Lung microvascular endothelial cell (primary cell): Measurements from ENCODE around the gene SH3GL2. TPM values are rescaled to one million over a fixed set of nuclear protein-coding genes. Genes with fewer than 3 reads are reported as not detected.
A peak's percentile ranks its signal among the peaks of the same experiment; 100 is the strongest.

Experiments used
- DNase-seq, 2 donors: peaks; one replicate each; pipeline versions ENCODE4 v3.0.0 to v3.0.0-alpha.2; 2010; ENCODE audit warnings: low read depth in 2 of 2
- total RNA-seq: library from RNA; depleted of rRNA; stranded (reverse); fragments of >200 nt; gene quantifications from 2 replicates; pipeline ENCODE4 v1.2.1, GENCODE V29; 2014

Gene SH3GL2
- total RNA-seq, 1 donor from 2014 or later: not detected

DNA sequence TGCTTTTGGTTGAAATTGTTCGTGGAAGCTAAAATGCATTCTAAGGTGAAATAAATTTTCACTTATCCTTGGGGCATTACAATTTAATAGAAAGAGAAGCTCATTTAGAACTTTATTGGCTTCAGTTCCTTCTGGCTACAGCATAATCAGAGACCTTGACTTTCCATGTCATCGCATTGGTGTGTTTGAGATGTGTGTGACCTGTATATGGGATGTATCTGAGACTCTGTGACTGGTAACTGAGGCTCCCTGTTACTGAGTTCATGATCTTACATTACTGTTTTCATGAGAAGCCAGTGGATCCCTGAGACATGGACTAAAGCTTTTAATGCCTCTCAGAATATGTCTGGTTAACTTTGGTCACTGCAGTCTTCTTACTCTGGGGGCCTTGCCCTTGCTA, 32.5 kb downstream of the SH3GL2 start:
- DNase-seq: no peak

DNA sequence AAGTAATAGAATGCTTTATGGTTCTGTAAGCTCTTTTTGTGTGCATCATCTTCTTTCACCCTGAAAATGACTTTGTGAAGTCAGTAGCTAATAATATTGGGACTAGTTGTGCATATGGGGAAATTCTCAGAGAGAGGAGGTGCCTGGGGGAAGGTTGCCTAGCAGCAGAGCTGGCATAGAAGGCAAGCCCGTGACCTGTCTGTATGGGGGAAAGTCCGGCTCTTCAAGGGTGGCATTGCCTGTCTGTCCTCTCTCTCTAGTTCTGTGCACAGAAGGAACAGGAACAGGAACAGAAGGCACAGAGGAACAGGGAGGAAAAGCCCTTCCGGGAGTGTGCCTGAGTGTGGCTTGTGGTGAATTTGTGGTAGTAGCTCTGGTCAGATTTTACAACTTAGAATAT, 33.1 kb downstream of the SH3GL2 start:
- DNase-seq: no peak

DNA sequence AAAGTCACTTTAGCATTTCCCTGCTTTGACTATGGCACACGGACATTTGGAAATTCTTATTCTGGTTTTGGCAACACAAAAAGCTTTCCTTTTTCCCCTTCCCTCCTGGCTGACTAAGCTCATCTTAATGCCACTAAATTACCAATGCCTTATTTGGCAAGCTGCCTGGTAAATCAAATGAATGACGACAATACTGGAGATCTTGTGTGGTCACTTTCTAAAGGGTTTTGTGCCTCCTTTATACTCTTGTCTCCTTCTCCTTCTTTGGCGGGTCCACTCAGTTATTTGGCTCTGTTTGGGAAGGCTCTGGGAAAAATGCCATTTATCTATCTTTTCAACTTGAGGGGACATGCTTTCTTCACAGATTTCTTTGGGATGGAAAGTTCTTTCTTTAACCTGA, 34.9 kb downstream of the SH3GL2 start:
- DNase-seq: peak in 1 of 2 donors; percentile 60

DNA sequence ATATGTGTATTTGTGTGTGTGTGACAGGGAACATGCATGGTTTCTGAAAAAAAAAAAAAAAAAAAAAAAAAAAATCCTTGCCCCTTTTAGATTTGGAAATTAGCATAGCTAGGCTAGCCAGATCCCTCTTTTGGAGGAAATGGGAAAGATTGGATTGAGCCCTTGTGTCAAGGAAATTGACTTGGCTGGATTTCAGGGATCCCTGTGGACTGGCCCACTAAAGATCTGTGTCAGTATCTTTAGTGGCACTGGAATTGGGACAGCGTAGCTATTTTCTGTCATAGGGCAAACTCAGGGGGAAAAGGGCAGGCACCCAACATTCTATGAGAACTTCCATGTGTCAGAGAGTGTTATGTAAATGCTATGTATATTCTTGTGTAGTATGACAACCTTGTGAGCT, 35.4 kb downstream of the SH3GL2 start:
- no peak for DNase-seq

DNA sequence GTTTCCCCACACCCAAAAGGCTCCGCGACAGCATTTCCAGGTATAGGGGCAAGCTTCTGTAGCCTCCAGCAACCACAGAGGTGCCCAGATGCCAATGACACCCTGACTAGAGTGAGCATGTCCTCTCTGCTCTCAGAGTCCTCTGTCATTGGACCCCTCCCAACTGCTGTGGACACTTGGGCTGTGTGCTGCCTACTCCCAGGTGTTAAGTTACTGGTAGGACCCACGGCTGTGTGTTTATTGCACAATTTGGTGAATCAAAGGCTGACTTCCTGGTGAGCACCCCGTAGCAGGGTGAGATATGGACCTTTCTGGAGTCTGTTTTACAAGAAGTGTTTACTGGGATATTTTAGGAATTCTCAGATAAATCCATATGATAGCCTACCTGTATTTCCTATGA, 36.0 kb downstream of the SH3GL2 start:
- no peak for DNase-seq

DNA sequence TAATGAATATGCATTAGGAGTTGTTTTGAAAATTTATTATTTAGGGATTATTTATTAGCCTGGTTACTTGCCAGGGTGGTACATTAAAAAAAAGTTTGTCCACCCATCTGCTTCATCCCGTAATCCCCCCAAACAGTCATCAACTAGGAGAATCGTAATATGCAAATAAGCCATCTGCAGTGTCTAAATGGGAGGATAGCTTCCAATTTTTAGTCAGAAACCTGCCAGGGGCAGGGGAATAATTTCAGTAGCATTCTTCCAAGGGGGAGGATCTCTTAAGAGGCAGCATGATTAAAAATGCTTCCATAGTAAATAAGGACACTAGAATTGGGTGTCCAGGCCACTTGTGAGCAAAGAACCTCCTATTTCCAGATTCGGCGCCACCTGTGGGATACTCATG, 43.3 kb downstream of the SH3GL2 start:
- no peak for DNase-seq

DNA sequence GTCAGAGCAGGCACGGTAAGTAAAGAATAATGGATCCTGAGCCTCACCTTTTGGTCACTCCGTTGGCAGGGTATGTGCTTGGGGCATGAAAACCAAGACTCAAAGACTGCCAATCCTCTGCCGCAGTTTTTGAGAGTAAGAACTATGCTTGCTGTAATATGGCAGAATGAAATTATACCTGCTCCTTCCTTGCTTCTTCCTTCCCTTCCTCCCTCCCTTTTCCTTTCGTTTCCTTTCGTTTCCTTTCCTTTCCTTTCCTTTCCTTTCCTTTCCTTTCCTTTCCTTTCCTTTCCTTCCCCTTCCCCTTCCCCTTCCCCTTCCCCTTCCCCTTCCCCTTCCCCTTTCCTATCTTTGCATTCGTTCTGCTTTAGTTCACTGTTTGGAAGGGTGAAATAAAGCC, 43.9 kb downstream of the SH3GL2 start:
- DNase-seq: no peak

DNA sequence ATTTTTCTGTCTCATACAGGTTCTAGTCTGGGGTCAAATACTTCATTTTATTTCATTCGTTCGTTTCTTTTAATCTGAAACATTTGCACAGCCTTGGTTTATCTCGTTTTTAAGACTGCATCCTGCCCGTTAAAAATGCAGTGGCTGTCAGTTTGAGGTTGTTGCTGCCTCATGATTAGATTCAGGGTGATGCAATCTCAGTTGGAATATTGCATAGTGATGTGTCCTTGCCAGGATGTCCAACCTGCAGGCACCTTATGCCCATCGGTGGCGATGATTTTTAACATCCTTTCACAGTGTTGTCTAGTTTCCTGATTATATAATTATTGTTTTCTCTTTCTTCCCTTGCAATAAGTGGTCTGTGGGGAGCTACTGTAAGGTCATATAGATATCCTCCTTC, 45.1 kb downstream of the SH3GL2 start:
- no peak for DNase-seq

DNA sequence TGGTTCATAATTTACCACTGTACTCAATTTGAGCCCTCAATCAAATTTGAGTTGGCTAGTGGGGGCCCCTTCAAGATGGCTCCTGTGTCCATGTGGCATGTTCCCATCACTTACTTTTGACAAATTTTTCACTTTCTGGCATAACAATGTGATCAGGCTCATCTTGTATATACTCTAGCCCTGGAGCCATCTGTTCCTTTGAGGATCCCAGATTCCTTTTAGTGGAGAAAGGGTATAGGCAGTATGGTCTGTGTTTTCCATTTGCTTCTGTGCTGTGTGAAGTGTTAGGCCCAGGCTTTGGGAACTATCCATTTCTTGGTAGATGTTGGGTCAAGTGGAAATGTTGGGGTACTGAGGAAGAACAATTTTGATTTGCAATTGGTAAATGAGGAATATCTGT, 45.7 kb downstream of the SH3GL2 start:
- DNase-seq: no peak

DNA sequence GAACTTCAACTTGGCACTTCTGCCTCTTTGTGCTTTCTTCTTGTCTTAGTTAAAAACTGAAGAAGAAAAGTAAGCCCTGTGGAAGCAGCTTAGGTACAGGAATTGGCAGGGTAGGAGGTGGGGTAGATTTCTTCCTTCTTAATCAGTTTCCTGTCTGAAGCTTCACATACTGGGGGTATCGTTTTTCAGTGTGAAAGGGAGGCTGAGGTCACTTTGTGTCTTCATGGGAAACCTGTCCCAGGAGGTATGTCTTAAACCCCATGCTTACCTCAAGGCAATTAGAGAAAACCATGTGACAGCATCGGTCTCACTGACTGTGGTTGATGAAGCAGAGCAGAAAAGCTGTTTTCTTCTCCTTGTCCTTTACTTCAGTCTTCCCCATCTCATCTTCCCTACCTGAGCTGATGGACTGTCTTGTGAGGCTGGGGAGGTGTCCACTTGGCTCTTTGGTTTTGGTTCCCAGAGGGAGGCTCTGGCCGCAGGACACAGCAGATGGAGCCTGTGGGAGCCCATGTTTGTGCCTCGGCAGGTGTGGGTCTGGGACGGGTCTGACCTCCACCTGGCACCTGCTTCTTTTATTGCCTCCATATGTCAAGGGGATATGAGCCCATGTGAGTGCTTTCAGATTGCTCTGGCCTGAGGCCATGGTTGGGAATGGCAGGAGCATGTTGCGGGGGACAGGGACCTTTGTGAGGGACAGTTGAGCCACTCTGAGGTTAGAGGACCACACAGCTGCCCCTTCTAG, 47.0 kb downstream of the SH3GL2 start:
- peak in 1 of 2 donors; percentile 14 for DNase-seq

DNA sequence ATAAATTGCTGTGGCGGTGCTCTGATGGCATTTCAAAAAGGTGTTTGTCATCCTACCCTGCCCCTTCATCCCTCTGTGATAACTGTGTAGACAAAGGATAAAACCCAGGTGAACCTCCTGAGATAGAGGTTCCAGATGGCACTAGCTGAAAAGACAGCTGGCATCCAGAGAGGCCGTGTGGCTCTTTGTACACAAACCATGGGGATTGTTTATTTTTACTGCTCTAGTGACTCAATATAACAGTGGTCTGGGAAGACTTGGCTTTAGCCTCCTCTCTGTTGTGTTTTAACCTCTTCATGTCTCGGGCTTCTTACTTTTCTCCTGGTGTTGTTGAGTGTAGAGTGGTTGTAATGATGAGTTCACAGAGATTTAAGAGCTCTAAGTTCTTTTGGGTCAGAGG, 48.8 kb downstream of the SH3GL2 start:
- peak in 1 of 2 donors; percentile 17 for DNase-seq

DNA sequence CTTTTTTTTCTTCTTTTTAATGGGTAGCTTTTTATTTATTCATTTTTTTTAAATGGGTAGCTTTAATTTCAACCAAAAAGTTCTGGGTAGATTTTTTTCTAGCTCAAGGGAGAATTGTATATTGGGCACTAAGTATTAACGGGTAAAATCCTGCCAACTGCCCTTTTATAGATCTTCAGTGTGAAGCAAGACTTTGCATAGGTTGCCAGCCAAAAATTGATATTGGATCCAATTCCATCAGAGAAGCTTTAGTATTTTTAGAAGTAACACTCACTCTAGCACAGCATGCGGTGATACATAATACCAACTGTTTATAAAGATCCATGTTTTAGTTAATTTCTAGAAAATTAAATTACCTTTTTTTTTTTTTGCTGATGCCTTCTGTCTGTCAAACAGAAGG, 49.8 kb downstream of the SH3GL2 start:
- DNase-seq: no peak

DNA sequence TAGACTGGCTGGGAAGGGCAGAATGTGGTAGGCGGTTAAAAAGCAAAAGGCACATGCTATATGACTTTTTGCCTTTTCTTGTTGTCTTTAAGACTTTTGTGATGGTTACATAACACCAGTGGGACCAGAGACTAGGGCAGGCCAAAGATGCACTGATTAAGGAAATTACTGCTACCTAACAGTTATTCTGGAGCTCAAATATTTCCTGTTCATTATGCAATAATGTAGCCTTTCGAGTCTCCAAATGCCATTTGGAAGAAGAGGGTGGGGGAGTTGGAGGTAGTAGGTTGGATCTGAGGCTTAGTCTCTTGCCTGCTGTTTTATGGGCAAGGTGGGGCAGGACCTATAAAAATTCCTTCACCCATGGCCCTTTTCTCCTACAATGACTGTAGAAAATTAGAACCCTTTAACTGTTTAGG, 51.7 kb downstream of the SH3GL2 start:
- DNase-seq: no peak

DNA sequence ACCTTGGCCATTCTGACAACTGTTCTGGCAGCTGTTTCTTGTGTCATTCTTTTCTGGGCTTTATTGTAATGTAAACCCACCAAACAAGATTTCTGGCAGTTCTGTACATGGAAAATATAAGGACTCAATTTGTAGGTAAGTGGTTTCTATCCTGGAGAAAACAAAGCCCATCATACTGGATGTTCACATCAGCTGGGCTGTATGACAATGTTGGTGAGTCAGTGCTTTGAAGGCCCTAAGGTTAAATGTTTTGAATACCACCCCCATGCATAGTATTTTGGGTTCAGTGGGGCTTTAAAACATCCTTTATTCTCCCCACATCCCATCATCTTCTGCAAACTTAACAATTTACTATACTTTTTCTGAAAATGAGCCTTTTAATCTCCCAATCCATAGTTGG, 52.5 kb downstream of the SH3GL2 start:
- DNase-seq: peak in 1 of 2 donors; percentile 32

DNA sequence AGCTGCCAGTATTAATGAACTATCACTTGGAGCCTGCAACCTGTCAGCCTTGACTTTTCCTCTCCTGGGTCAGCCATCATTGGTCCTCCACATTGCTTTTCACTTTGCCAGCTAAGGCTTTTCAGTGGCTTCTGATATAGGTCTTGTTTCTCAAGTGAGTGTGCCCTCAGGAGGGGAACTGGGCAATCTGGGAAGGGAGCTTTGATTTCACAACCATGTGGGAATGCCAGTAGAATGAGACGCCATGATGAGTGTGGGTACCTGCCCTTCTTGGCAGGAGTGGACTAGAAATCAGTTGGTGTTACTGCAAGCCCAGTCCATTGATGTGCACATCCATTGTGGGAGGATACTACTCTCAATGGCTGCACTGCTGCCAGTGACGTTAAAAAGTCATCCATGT, 54.1 kb downstream of the SH3GL2 start:
- DNase-seq: no peak

DNA sequence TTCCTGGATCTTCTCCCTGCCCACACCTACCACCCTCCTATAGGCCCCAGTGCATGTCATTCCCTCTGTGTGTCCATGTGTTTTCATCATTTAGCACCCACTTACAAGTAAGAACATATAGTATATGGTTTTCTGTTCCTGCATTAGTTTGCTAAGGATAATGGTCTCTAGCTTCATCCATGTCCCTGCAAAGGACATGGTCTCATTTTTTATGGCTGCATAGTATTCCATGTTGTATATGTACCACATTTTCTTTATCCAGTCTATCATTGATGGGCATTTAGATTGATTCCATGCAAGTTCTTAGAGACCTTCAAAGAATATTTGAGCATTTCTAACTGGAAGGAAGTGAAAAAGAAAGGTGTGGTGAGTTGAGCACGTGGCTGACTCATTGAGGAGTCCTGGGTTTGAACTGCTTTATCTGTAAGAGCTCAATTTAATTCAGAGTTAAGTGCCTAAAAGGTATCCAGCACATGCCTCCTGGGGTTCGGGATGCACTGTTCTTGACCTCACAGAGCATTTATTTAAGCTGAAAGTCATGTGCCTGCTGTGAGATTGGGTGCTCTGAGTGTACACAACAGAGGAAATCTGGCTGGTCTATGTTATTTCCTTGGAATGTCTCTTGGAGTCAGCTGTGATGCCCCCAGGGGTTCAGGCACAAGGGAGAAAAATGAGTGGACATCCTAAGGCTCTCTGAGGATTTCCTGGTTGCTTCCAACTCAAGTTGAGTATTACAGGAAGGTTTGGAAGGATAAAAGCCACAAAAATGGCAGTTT, 56.4 kb downstream of the SH3GL2 start:
- DNase-seq: peak in 1 of 2 donors; percentile 83

DNA sequence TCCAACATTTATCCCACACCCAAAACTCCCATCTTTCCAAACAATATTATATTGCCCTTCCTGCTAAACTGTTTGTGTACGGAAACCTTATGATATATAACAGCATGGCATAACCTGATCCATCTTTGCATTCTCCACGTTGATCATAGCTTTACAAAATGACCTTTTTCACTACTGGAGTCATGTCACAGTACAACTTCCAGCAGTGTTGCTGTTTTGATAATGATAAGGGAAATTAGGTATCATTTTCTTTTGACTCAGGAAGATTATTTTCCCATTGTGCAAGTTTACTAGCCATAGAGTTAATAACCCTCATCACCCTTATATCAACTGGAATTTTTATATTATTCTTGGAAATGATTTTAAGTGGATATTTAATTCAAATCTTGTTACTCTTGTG, 57.5 kb downstream of the SH3GL2 start:
- no peak for DNase-seq

DNA sequence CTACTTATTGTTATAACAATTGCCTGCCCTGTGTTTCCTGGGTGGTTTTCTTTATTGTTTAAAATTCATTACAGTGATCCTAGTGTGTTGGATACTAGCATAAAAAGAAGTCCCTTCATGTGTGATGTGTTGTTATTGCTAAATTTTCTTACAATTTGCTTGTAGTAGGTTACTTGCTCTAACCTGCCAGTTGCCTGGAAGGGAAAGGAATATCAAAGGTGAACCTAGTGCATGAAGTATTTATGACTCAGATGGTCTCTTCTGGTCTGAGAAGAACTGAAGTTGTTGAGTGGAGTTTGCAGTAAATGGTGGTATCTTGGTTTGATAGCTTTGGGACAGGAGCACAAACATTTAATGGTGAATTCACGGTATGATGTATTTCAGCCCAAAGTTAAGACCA, 58.0 kb downstream of the SH3GL2 start:
- DNase-seq: no peak

DNA sequence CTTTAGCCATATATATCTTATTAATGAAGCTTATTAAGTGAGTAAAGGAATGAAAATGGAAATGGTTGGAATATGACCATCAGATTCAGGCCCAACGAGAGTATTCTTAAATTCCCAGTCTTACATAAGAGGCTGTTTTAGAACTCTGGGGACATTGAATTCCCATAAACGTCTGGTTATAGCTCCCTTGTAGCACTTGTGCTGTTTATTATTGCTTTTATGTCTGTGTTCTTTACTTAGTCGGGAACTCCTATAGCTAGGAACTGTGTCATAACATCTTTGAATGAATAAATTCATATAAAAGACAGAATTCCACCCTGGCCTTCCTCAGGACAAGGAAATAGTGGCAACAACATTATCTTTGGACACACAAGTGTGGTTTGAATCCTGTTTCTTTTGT, 58.4 kb downstream of the SH3GL2 start:
- no peak for DNase-seq

DNA sequence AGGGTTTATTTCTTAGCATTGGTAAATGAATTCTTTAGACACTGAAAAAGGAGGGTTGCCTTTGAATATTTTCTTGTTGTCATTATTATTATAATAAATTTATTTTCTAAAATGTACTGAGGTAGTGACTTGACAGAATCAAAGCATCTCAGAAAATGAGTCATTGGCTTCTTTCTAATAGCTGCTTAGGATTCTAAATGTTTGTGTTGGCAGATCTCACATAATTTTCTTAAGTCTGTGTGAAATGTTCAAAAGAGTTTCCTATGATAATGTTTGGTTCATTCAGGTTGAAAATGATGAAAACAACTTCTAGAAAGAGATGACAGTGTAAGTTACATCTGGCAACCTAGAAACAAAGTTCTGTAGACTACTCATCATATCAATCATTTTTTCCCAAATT, 69.7 kb downstream of the SH3GL2 start:
- DNase-seq: no peak

DNA sequence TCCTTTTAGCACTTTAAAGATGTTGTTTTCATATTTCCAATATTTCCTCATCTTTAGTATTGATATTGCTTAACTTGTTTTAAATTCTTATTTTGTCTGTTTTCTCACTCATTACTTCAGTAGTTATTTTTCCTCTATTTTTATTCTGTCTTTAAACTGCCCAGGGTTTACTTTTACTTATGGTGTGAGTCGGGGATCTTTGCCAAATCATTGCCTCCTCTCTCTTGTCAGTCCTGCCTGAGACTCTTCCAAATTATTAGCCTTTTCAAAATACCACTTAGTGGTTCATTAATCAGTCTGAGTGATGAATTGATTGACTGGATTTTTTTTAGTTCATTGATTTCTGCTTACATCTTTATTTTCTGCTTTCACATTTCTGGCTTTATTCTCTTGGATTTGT, 72.9 kb downstream of the SH3GL2 start:
- DNase-seq: no peak

DNA sequence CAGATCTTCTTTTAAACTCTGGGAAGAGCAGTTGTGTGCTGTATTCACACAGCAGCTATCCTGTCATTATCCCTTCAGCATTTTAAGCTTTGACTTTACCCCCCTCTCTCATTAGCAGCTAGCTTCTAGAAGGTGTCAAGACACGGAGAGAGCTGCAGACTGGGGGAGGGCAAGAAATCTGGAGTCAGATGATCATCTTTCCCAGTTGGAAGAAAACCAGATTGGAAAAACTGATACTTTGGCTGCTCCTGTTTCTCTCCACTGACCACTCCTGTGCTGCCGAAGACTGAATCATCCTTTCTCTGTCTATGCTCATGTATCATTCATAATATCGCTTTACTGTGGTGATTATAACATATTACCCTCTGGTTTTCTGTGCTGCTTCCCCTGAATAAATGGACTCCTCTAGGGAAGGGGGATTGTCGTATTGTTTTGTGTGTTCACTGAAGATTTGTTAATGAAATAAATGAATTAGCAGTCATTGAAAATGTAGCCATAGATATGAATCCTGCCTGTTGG, 75.1 kb downstream of the SH3GL2 start:
- no peak for DNase-seq

DNA sequence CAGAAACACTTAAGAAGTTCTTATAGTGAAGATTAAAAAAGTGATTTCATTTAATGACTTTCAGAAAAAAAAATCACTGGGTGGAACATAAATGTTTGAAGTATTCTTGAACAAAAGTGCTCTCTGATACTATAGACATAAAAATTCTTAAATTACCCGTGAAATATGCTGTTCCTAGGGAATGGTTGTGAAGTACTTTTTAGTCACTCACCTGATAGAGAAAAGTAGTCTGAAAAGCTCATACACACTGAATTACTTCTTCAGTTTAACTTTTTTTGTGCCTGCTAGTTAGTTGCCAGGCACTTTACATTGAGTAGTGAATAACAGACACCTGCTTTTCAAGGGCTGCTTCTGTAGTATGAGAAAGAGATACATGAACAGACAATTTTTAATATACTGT, 78.0 kb downstream of the SH3GL2 start:
- no peak for DNase-seq
